BJ (cell line): ENCODE measurements around the gene SACS. TPM values are rescaled to one million over a fixed set of nuclear protein-coding genes. Genes with fewer than 3 reads are reported as not detected.

ENCODE experiments used
- CTCF ChIA-PET: fragments of 350-600 bp; formaldehyde crosslinking; extraction: SDS; loops from one replicate; lab custom pipeline; 2021; ENCODE audit warnings: antibody characterized with exemption, inconsistent platforms; lab: Yijun Ruan, JAX
- POLR2A ChIA-PET: fragments of 300-600 bp; sonication (Branson Sonifier 250); formaldehyde crosslinking; extraction: SDS; loops from one replicate; lab custom pipeline; 2021; ENCODE audit warnings: antibody characterized with exemption; lab: Charles Lee
- DNase-seq: peaks from one replicate; pipeline ENCODE4 v3.0.0-alpha.2; 2011; ENCODE audit warnings: low read depth
- H3K27me3 ChIP-seq: 2 replicates; pipeline ENCODE4 v1.6.0; 2011; ENCODE audit warnings: low read length; ENCODE audit not compliant: control insufficient read depth, insufficient read depth
- H3K36me3 ChIP-seq: 2 replicates; pipeline ENCODE4 v1.5.1; 2011; ENCODE audit warnings: low read length; ENCODE audit not compliant: control insufficient read depth, insufficient read depth
- H3K4me3 ChIP-seq: 2 replicates; pipeline ENCODE4 v1.5.1; 2011; ENCODE audit warnings: low read depth, mild to moderate bottlenecking, control low read depth, low read length
- polyA plus RNA-seq: library from polyadenylated mRNA; depleted of rRNA; stranded (reverse); fragments of >200 nt; gene quantifications from 2 replicates; pipeline ENCODE4 v1.2.3, GENCODE V29; 2011; rRNA removed
- TF ChIP-seq, protein P1 (sequence below): IDR thresholded peaks from 2 replicates; pipeline ENCODE4 v1.5.1; 2011; ENCODE audit warnings: low read depth, mild to moderate bottlenecking, control low read depth, inconsistent platforms, low read length, moderate library complexity; ENCODE audit not compliant: insufficient read depth

The SACS gene
- polyA plus RNA-seq, 1 experiment, result 23.1 TPM

DNA sequence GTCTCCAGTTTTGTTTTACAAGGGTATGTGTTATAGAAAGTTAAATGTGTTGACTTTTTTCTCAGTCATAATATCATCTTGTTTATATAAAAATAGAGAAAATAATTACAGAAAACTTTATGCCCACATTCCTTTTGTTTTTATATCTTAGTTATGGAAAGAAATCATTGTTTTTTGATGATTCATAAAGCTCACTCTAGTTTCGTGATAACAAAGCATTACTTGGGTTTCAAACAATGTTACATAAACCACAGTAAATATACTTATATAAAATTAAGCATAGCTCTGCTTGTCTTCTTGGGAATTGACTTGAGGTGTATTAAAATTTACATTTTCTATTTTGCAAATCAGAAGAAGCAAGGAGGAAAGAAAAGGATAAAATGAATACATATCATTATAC lies 140.9 kb downstream of the SACS start:
- Histone ChIP-seq H3K27me3 (no peaks in the 10 kb centered on the region), H3K36me3 (no peaks in the 10 kb centered on the region), H3K4me3 (no peak overlapping the region)
- no peak for DNase-seq
- CTCF ChIA-PET, result no interaction called here
- POLR2A ChIA-PET, result no interaction called here
- TF ChIP-seq, protein P1, sequence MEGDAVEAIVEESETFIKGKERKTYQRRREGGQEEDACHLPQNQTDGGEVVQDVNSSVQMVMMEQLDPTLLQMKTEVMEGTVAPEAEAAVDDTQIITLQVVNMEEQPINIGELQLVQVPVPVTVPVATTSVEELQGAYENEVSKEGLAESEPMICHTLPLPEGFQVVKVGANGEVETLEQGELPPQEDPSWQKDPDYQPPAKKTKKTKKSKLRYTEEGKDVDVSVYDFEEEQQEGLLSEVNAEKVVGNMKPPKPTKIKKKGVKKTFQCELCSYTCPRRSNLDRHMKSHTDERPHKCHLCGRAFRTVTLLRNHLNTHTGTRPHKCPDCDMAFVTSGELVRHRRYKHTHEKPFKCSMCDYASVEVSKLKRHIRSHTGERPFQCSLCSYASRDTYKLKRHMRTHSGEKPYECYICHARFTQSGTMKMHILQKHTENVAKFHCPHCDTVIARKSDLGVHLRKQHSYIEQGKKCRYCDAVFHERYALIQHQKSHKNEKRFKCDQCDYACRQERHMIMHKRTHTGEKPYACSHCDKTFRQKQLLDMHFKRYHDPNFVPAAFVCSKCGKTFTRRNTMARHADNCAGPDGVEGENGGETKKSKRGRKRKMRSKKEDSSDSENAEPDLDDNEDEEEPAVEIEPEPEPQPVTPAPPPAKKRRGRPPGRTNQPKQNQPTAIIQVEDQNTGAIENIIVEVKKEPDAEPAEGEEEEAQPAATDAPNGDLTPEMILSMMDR, result no peak

- POLR2A ChIA-PET, result no interaction called here
- no peak for DNase-seq
- H3K4me3 ChIP-seq, result no peak overlapping the region
- TF ChIP-seq, protein P1, result no peak
- CTCF ChIA-PET, result no interaction called here
- no peaks in the 10 kb centered on the region for H3K36me3 ChIP-seq
- no peaks in the 10 kb centered on the region for H3K27me3 ChIP-seq
Observed at GRCh38 chr13:23289917-23290357, 143.6 kb downstream of the SACS start.

GRCh38 chr13:23288995-23289394 lies 144.5 kb downstream of the SACS start:
- Histone ChIP-seq H3K36me3 (no peaks in the 10 kb centered on the region), H3K4me3 (no peak overlapping the region), H3K27me3 (no peaks in the 10 kb centered on the region; the same call in 1 of the 2 replicates)
- TF ChIP-seq, protein P1, result no peak
- ChIA-PET CTCF (no interaction called here), POLR2A (no interaction called here)
- no peak for DNase-seq

GRCh38 chr13:23288564-23288963 lies 144.9 kb downstream of the SACS start:
- Histone ChIP-seq H3K36me3 (no peaks in the 10 kb centered on the region), H3K27me3 (no peaks in the 10 kb centered on the region; the same call in 1 of the 2 replicates), H3K4me3 (no peak overlapping the region)
- no peak for DNase-seq
- ChIA-PET POLR2A (no interaction called here), CTCF (interaction anchor here (1.5 kb wide), 1 partner anchor 14 kb away, joined by 4 read pairs; no protein-coding TSS in a partner anchor)
- TF ChIP-seq, protein P1, result no peak

- CTCF ChIA-PET, result no interaction called here
- Histone ChIP-seq H3K27me3 (no peaks in the 10 kb centered on the region), H3K36me3 (no peaks in the 10 kb centered on the region), H3K4me3 (no peak overlapping the region)
- TF ChIP-seq, protein P1, result no peak
- POLR2A ChIA-PET, result no interaction called here
- DNase-seq, result no peak
Observed at GRCh38 chr13:23279321-23279720, 154.2 kb downstream of the SACS start.

Other genes with a start within 250 kb of the SACS start
- 11.6 and 14.8 TPM in 2 replicates for gene TNFRSF19, start 136.7 kb upstream of the SACS start, polyA plus RNA-seq